Measurements from ENCODE around the gene TBCE.

TBCE gene, protein sequence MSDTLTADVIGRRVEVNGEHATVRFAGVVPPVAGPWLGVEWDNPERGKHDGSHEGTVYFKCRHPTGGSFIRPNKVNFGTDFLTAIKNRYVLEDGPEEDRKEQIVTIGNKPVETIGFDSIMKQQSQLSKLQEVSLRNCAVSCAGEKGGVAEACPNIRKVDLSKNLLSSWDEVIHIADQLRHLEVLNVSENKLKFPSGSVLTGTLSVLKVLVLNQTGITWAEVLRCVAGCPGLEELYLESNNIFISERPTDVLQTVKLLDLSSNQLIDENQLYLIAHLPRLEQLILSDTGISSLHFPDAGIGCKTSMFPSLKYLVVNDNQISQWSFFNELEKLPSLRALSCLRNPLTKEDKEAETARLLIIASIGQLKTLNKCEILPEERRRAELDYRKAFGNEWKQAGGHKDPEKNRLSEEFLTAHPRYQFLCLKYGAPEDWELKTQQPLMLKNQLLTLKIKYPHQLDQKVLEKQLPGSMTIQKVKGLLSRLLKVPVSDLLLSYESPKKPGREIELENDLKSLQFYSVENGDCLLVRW

GRCh38 chr1:235367000-235367908 is at the start of gene TBCE:
Gene TBCE (plus strand): TSS chr1:235367427. CDS start chr1:235380050, 12,623 bp downstream.
- DNase-seq: peak; percentile 95

DNA sequence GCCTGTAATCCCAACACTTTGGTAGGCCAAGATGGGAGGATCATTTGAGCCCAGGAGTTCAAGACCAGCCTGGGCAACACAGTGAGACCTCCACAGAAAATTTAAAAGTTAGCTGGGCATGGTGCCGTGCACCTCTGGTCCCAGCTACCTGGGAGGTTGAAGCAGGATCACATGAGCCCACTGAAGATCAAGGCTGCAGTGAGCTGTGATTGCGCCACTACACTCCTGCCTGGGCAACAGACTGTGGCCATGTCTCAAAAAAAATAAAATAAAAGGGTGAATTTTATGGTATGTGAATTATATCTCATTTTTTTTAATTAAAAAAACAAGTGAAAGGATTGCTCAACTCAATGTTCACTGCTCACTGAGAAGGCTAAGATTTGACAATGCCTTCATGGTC is 48.0 kb upstream of the TBCE start:
- no peak for DNase-seq

- DNase-seq: no peak
Observed at GRCh38 chr1:235320521-235321179, 46.6 kb upstream of the TBCE start.

DNA sequence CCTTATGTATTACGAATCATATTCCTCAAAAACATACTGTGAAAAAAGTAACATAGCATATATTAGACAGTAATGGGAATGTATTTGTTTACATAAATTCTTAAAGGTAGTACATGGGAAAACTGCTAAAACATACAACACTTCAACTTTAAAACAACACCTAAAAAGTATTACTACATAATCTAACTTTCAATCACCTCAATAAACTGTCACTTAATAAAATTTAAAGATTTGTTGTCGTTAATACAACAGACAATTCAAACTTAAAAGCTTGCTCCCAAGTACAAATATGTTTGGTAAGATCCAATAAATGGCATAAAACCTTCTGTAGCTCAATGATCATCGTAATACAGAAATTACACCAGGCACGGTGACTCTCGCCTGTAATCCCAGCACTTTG is 42.9 kb upstream of the TBCE start:
- no peak for DNase-seq

DNA sequence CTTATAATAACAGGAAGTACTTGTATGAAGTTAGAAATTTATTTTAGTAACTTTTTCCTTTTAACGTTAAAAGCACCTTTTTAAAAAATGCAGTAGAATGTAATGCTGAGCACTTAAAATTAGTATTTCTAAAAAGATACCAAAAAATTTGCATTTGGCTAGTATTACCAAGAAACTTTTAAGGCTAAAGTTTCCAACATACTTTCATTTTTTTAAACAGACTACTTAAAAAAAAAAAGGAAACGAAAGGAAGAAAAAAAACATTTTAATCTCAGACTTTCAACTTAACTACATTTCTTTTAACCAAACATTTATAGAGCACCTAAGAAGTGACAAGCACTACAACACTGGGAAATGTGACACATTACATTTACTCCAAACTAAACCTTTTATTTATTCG is 42.1 kb upstream of the TBCE start:
- DNase-seq: no peak

GRCh38 chr1:235325854-235326253 is 41.4 kb upstream of the TBCE start:
- no peak for DNase-seq

- peak; percentile 64 for DNase-seq
Observed at GRCh38 chr1:235326719-235327558, 40.3 kb upstream of the TBCE start.

DNA sequence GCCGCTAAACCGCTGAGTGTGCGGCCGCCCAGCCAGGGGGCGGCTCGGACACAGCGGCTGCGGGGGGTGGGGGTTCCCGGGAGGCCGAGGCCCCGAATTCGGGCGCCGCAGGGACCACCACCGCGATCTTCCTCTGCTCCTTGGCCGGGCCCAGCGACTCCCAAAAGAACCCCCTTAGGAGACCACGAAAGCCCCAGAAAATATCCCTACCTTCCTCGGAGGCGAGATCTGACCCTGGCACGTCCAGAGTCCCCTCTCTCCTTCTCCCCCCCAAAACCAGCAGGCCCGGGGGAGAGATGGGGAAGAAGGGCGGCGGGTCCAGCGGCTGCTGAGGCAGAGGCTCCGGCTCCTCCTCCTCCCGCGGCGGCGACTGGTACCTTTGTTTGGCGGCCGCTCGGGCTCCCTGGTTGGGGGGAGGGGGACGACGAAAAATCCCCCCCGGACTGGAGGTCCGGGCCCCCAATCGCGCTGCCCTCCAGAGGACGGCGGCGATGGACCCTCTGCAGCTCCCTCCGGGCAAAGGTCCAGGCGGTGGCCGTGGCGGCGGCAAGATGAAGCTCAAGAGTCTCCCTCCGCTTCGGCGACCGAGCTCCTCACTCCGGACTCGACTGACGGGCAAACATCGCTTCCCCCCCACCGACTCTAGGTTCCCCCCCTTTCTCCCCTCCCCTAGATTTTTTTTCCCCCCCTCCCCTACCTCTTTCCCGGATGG is 39.5 kb upstream of the TBCE start, which contains the start of gene ARID4B:
ARID4B (minus strand) TSS at position 621 of the 712 bp plus-strand sequence. CDS start 1,260 bp downstream, outside the sequence.
- no peak for DNase-seq

GRCh38 chr1:235328271-235329138 is 38.7 kb upstream of the TBCE start, which contains the start of gene GGPS1:
Gene GGPS1 (plus strand): TSS chr1:235328570. CDS start chr1:235335265, 6,695 bp downstream.
- peak; percentile 99 for DNase-seq

- peak; percentile 54 for DNase-seq
Observed at GRCh38 chr1:235329139-235329902, 37.9 kb upstream of the TBCE start.

- no peak for DNase-seq
Observed at GRCh38 chr1:235330918-235331285, 36.3 kb upstream of the TBCE start.

- DNase-seq: no peak
Observed at GRCh38 chr1:235331401-235331800, 35.8 kb upstream of the TBCE start.

GRCh38 chr1:235336903-235337302 is 30.3 kb upstream of the TBCE start:
- peak; percentile 44 for DNase-seq

DNA sequence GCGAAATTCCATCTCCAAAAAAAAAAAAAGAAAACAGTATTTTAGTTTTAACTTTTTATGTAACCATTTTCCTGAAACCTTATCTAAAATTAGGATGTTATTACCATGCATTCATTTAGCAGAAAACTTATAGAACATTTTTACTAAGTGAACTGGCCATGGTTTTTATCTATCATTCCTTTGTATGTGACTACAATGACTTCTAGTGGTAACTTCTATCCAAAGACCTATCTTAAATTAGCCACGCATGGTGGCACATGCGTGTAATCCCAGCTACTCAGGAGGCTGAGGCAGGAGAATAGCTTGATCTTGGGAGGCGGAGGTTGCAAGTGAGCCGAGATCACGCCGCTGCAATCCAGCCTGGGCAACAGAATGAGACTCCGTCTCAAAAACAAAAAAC is 27.5 kb upstream of the TBCE start:
- DNase-seq: no peak

GRCh38 chr1:235341334-235341733 is 25.9 kb upstream of the TBCE start:
- no peak for DNase-seq

DNA sequence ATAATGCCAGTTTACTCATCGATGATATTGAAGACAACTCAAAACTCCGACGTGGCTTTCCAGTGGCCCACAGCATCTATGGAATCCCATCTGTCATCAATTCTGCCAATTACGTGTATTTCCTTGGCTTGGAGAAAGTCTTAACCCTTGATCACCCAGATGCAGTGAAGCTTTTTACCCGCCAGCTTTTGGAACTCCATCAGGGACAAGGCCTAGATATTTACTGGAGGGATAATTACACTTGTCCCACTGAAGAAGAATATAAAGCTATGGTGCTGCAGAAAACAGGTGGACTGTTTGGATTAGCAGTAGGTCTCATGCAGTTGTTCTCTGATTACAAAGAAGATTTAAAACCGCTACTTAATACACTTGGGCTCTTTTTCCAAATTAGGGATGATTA is 25.2 kb upstream of the TBCE start:
- DNase-seq: no peak

DNA sequence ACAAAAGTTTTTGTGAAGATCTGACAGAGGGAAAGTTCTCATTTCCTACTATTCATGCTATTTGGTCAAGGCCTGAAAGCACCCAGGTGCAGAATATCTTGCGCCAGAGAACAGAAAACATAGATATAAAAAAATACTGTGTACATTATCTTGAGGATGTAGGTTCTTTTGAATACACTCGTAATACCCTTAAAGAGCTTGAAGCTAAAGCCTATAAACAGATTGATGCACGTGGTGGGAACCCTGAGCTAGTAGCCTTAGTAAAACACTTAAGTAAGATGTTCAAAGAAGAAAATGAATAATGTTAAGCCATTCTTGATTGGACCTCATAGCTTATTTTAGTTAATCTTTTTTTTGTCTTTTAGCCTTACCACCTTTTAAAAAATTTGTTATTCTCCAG is 24.8 kb upstream of the TBCE start:
- no peak for DNase-seq

GRCh38 chr1:235343726-235344125 is 23.5 kb upstream of the TBCE start:
- no peak for DNase-seq

DNA sequence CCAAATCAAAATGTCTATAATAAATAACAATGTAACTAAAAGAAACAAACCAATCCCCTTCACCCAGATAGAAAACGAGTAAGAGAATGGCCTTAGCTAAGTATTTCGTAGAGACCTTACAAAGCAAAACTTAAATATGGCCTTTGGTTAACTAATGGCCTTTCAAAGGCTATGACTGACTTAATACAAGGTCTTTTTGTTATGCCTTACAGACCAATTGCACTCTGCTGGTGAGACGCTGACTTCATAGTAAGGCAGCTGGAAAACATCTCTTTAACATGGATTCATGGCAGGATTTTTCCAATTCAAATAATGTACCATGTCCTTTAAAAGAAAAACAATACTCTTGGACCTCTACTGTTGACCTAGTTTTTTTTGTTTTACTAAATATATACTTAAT is 15.8 kb upstream of the TBCE start:
- no peak for DNase-seq
